ENCODE data around the gene ABCB1. TPM values are rescaled to one million over a fixed set of nuclear protein-coding genes. Genes with fewer than 3 reads are reported as not detected.

ABCB1 gene
- total RNA-seq = 1 to 10 TPM; 4.7 to 5.4 TPM

DNA sequence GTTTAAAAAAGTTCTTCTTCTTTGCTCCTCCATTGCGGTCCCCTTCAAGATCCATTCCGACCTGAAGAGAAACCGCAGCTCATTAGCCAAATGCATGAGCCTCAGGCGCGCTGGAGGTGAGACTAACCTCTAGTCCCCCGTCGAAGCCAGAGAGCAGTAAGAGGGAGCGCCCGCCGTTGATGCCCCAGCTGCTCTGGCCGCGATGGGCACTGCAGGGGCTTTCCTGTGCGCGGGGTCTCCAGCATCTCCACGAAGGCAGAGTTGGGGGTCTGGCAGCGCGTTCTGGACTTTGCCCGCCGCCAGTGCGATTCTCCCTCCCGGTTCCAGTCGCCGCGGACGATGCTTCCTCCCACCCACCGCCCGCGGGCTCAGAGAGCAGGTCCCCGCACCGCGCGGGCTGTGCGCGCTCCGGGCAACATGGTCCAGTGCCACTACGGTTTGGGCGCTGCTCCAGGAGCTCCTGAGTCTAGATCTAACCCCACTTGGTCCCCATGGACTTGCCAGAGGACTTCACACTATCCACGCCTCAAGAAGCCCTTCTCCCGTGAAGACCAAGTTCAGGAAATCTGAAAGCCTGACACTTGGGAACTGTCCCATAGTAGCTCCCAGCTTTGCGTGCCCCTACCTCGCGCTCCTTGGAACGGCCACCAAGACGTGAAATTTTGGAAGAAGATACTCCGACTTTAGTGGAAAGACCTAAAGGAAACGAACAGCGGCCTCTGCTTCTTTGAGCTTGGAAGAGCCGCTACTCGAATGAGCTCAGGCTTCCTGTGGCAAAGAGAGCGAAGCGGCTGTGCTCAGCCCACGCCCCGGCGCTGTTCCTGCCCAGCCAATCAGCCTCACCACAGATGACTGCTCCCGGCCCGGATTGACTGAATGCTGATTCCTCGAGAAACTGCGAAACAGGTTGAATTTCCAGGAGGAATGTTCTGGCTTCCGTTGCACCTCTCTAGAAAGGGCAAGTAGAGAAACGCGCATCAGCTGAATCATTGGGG lies at the start of gene ABCB1:
TSS of gene ABCB1 (minus strand) at position 755 of the 995 bp plus-strand sequence. CDS start at position 55, 700 bp downstream.
- DNase-seq = peak; percentile 61

DNA sequence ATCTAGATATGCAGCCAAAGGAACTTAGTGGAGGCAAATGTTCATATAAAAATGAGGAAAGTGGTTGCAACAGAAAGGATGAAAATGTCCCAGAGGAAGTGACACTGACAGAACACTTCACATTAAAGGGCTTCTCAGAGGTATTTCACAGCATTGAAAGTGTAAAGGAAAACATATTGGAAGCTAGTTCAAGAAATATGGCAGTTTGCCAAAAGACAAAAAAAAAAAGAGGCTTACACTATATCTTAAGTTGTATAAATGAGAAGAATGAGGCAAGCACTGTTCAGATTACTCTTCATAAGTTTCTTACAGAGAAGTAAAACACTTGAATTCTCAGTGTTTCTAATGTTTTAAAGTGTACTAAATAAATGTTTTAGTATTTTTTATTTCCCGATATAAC lies 47.6 kb upstream of the ABCB1 start:
- Mint-ChIP-seq H3K27ac (no peak overlapping the region), H3K4me1 (ENCODE audit: low read depth) (no peaks in the 10 kb centered on the region), H3K4me3 (no peak overlapping the region), H3K36me3 (no peaks in the 10 kb centered on the region), H3K27me3 (no peaks in the 10 kb centered on the region), H3K9me3 (no peaks in the 10 kb centered on the region)
- POLR2A ChIA-PET = no interaction called here
- intact Hi-C loops (cut with micrococcal nuclease) = no loop called here
- CTCF ChIA-PET = no interaction called here
- DNase-seq = no peak

More for the DNA sequence above, at the start of gene ABCB1:
- no peaks in the 10 kb centered on the region for H3K36me3 Mint-ChIP-seq
- POLR2A ChIA-PET = interaction anchor here (1.2 kb wide), 1 partner anchor 27 kb away, joined by 5 read pairs; no protein-coding TSS in a partner anchor
- CTCF ChIA-PET = interaction anchor here (1.1 kb wide), 1 partner anchor 29 kb away, joined by 3 read pairs; no protein-coding TSS in a partner anchor
- peaks cover 38% of the 10 kb centered on the region for H3K27me3 Mint-ChIP-seq
- no peaks in the 10 kb centered on the region for H3K9me3 Mint-ChIP-seq
- intact Hi-C loops (cut with micrococcal nuclease) = loop anchor here (1.0 kb wide), 3 partner anchors 26 to 276 kb away; partner anchors contain the start of genes DBF4, RUNDC3B and SLC25A40
- H3K4me3 Mint-ChIP-seq = peak within 1 kb of the TSS; percentile 79
- peaks cover 22% of the 10 kb centered on the region for H3K4me1 Mint-ChIP-seq (ENCODE audit: low read depth)
- H3K27ac Mint-ChIP-seq = peak within 1 kb of the TSS; percentile 19

DNA sequence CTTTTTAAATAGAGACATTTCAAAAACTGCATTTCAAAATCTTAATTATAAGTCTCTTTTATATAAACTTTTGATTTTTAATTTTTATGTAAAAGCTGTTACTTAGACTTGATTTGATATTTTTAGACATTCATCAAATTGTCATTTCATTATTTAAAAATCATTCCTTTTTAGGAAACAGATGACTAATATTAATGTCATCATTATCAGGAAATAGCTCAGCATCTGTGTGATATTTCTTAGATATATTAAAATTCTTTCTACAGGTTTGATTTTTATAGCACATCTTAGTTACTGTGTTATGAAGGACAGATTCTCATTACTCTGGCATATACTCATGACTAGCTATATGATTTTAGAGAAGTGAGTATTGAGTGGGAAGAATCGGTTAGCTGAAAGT lies 44.8 kb upstream of the ABCB1 start:
- H3K4me3 Mint-ChIP-seq = no peak overlapping the region
- no peaks in the 10 kb centered on the region for H3K27me3 Mint-ChIP-seq
- H3K9me3 Mint-ChIP-seq = no peaks in the 10 kb centered on the region
- no peak for DNase-seq
- no peak overlapping the region for H3K27ac Mint-ChIP-seq
- CTCF ChIA-PET = interaction anchor here (0.9 kb wide), 1 partner anchor 18 kb away, joined by 3 read pairs; the partner anchor contains the start of gene RUNDC3B
- H3K4me1 Mint-ChIP-seq (ENCODE audit: low read depth) = no peaks in the 10 kb centered on the region
- POLR2A ChIA-PET = no interaction called here
- intact Hi-C loops (cut with micrococcal nuclease) = no loop called here
- no peaks in the 10 kb centered on the region for H3K36me3 Mint-ChIP-seq

DNA sequence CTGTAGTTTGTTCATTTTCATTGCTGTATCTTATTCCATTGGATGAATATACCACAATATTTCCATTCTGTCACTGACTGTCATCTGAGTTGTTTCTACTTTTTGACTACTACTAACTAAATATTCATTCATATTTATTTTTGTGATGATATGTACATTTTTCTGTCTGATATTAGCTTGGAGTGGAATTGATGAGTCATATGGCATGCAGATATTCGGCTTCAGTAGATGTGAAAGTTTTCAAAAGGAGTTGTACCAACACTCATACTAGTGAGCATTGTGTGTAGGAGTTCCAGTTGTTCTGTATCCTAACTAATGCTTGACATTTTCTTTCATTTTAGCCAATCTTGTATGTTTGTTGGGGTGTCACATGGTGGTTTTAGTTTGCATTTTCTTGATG lies 35.2 kb upstream of the ABCB1 start:
- Mint-ChIP-seq H3K9me3 (peaks cover 11% of the 10 kb centered on the region), H3K4me1 (ENCODE audit: low read depth) (no peaks in the 10 kb centered on the region), H3K27ac (no peak overlapping the region), H3K4me3 (no peak overlapping the region), H3K27me3 (peaks cover 4% of the 10 kb centered on the region), H3K36me3 (peaks cover 2% of the 10 kb centered on the region)
- no peak for DNase-seq
- CTCF ChIA-PET = no interaction called here
- intact Hi-C loops (cut with micrococcal nuclease) = no loop called here
- POLR2A ChIA-PET = no interaction called here

DNA sequence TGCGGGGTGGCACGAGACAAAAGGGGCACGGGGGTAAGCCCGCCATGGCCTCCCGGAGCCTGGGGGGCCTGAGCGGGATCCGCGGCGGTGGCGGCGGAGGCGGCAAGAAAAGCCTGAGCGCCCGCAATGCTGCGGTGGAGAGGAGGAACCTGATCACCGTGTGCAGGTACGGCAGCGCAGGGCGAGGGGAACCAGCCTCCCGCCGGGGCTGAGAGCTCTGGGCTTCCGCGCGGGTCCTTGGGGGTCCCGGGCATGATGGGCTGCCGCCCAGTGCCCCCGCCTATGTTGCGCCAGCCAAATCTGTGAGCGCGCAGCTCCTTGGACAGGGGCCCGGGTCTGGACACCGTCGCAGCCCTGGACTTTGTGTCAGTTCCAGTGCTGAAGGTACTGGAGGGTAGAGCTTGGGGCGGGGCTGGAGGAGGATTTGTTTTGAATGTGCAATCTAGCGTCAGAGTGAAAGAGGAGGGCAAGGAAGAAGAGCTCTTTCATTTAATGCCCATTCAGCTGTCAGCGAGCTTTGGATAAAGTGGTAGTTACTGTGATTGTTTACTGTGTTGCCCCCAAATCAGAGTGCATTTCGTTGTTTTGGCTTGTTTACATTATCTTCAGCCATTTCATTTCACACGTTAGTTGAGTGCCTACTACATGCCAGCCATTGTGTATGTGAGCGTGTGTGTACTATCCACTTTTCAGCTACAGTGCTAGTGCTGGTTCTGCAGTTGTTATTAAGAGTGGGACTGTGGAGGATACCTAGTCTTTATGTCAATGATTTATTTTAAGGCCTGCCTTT lies 28.3 kb upstream of the ABCB1 start:
- POLR2A ChIA-PET = interaction anchor here (0.7 kb wide), 1 partner anchor 90 kb away, joined by 3 read pairs; no protein-coding TSS in a partner anchor
- intact Hi-C loops (cut with micrococcal nuclease) = loop anchor here (1.0 to 10.0 kb wide), 5 partner anchors 29 to 486 kb away; partner anchors contain the start of genes ABCB1, CROT, DBF4 and SLC25A40
- CTCF ChIA-PET = interaction anchor here (1.1 kb wide), 1 partner anchor 9 kb away, joined by 4 read pairs; no protein-coding TSS in a partner anchor
- DNase-seq = peak; percentile 35
- H3K4me3 Mint-ChIP-seq = peak overlapping the region; percentile 74
- peaks cover 9% of the 10 kb centered on the region for H3K4me1 Mint-ChIP-seq (ENCODE audit: low read depth)
- H3K9me3 Mint-ChIP-seq = no peaks in the 10 kb centered on the region
- peaks cover 14% of the 10 kb centered on the region for H3K27me3 Mint-ChIP-seq
- no peaks in the 10 kb centered on the region for H3K36me3 Mint-ChIP-seq
- H3K27ac Mint-ChIP-seq = no peak overlapping the region

DNA sequence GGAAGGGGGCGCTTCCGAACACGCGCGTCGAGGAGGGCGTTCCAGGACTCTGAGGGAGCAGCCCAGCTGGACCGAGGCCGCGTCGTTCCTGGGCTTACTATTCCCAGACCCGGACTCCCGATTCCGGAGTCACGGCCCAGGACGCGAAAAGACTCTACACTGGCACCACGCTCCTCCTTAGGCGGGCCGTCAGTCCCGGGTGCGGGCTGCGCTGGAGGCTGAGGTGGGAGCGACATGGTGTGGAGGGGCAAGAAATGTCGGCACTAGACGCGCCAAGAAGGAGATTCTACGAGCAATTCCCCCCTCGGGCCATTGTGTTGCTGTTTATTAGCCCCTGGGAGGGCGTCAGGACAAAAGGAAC lies 26.9 kb upstream of the ABCB1 start:
- POLR2A ChIA-PET = interaction anchor here (1.2 kb wide), 1 partner anchor 28 kb away, joined by 5 read pairs; no protein-coding TSS in a partner anchor
- peaks cover 12% of the 10 kb centered on the region for H3K27me3 Mint-ChIP-seq

DNA sequence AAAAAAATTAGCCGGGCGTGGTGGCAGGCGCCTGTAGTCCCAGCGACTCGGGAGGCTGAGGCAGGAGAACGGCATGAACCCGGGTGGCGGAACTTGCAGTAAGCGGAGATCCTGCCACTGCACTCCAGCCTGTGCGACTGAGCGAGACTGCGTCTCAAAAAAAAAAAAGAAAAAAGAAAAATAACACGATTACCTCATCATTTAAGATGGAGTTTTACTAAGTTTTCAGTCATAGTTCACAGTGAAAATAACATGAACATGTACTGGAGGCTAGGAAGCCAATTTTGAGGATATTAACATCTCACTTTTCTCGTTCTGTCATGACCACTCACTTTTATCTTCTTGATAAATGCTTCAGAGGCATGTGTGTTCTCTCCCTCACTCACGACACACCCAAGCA lies 24.4 kb upstream of the ABCB1 start:
- intact Hi-C loops (cut with micrococcal nuclease) = loop anchor here (10.0 kb wide), 2 partner anchors 280 to 490 kb away; partner anchors contain the start of gene CROT
- peaks cover 9% of the 10 kb centered on the region for H3K4me1 Mint-ChIP-seq (ENCODE audit: low read depth)
- no peak for DNase-seq
- ChIA-PET CTCF (no interaction called here), POLR2A (no interaction called here)
- H3K27ac Mint-ChIP-seq = no peak overlapping the region
- no peaks in the 10 kb centered on the region for H3K36me3 Mint-ChIP-seq
- H3K4me3 Mint-ChIP-seq = no peak overlapping the region
- H3K9me3 Mint-ChIP-seq = no peaks in the 10 kb centered on the region
- peaks cover 12% of the 10 kb centered on the region for H3K27me3 Mint-ChIP-seq

More for the DNA sequence above, 26.9 kb upstream of the ABCB1 start:
- peaks cover 9% of the 10 kb centered on the region for H3K4me1 Mint-ChIP-seq (ENCODE audit: low read depth)
- H3K27ac Mint-ChIP-seq = no peak overlapping the region
- intact Hi-C loops (cut with micrococcal nuclease) = loop anchor here (10.0 kb wide), 2 partner anchors 283 to 487 kb away; partner anchors contain the start of gene CROT
- peak overlapping the region; percentile 74 for H3K4me3 Mint-ChIP-seq
- DNase-seq = no peak
- H3K36me3 Mint-ChIP-seq = no peaks in the 10 kb centered on the region
- no peaks in the 10 kb centered on the region for H3K9me3 Mint-ChIP-seq
- CTCF ChIA-PET = interaction anchor here (1.0 kb wide), 1 partner anchor 18 kb away, joined by 3 read pairs; no protein-coding TSS in a partner anchor

DNA sequence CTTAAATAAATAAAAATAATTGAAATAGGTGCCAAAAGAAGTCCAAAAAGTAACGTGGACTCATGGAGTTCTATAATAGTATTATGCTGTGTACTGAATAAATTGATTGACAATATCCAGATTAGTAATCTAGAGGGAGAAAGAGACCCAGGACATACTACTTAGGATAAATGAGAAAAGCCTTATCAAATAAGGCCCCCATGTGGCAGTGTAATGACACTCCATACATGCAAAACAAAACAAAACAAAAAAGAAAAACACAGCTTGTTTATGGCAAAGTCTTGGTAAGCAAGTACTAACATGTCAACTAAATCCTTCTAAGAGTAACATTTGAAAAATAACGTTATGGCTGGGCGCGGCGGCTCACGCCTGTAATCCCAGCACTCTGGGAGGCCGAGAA lies 23.9 kb upstream of the ABCB1 start:
- DNase-seq = no peak
- H3K4me1 Mint-ChIP-seq (ENCODE audit: low read depth) = peaks cover 9% of the 10 kb centered on the region
- H3K27me3 Mint-ChIP-seq = peaks cover 11% of the 10 kb centered on the region
- POLR2A ChIA-PET = no interaction called here
- no peak overlapping the region for H3K4me3 Mint-ChIP-seq
- no peaks in the 10 kb centered on the region for H3K9me3 Mint-ChIP-seq
- H3K27ac Mint-ChIP-seq = no peak overlapping the region
- CTCF ChIA-PET = no interaction called here
- intact Hi-C loops (cut with micrococcal nuclease) = loop anchor here (10.0 kb wide), 2 partner anchors 280 to 490 kb away; partner anchors contain the start of gene CROT
- H3K36me3 Mint-ChIP-seq = no peaks in the 10 kb centered on the region

DNA sequence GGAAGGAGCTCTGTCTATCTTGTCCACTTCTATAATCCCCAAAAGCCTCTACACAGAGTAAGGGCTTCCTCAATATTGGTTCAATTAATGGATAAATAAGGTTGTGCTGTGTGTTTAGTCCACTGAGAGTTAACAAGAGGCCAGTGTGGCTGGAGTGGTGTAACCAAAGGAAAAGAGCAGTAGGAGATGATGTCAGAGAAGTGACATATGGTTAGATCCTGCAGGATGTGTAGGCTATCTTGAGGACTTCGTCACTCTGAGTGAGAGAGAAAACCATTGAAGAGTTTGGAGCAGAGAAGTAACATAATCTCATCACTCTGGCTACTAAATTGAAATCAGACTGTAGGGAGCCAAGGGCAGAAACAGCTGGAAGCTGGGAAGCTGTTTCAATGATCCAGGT lies 14.5 kb upstream of the ABCB1 start:
- CTCF ChIA-PET = interaction anchor here (0.7 kb wide), 1 partner anchor 139 kb away, joined by 3 read pairs; no protein-coding TSS in a partner anchor
- POLR2A ChIA-PET = no interaction called here
- H3K27ac Mint-ChIP-seq = no peak overlapping the region
- no peak for DNase-seq
- H3K36me3 Mint-ChIP-seq = no peaks in the 10 kb centered on the region
- H3K4me1 Mint-ChIP-seq (ENCODE audit: low read depth) = no peaks in the 10 kb centered on the region
- no peak overlapping the region for H3K4me3 Mint-ChIP-seq
- H3K9me3 Mint-ChIP-seq = no peaks in the 10 kb centered on the region
- intact Hi-C loops (cut with micrococcal nuclease) = no loop called here
- H3K27me3 Mint-ChIP-seq = peaks cover 16% of the 10 kb centered on the region

DNA sequence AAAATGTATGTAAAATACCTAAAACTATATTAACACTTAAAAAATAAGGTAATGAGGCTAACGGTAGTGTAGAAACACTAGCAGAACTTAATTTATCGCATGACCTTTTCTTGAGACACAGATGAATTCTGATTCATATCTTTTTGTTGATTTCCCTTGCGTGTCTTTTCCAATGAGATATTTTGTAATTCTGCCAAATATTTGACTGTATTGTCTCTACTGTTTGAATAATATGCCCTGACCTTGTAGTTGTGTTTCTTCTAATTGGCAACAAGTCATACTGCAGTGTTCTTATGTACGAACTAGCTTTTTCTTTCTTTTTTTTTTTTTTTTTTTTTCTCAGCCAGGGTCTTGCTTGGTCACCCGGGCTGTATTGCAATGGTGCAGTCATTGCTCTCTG lies 9.2 kb upstream of the ABCB1 start:
- Mint-ChIP-seq H3K9me3 (no peaks in the 10 kb centered on the region), H3K4me1 (ENCODE audit: low read depth) (no peaks in the 10 kb centered on the region), H3K27me3 (peaks cover 13% of the 10 kb centered on the region), H3K4me3 (no peak overlapping the region), H3K36me3 (no peaks in the 10 kb centered on the region), H3K27ac (no peak overlapping the region)
- intact Hi-C loops (cut with micrococcal nuclease) = no loop called here
- DNase-seq = no peak
- ChIA-PET POLR2A (no interaction called here), CTCF (no interaction called here)

DNA sequence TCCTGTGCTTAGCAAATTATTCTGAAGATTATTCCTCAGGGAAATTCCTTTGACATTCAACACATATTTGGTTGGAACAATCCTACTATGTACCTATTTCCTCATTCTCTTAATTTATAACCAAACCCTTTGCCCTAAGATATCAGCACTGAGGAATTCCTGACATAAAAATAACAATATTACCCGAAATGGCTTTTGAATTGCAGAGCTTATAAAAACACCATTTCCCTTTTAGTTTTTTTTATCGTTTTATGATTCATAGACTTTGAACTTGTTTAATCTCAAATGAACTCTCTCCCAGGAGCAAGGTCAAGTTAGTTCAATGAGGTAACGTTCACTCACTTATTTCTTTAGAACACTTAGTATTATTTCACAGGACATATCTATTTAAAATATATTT lies 7.7 kb upstream of the ABCB1 start:
- H3K4me1 Mint-ChIP-seq (ENCODE audit: low read depth) = no peaks in the 10 kb centered on the region
- POLR2A ChIA-PET = no interaction called here
- no peak overlapping the region for H3K27ac Mint-ChIP-seq
- no peak for DNase-seq
- CTCF ChIA-PET = no interaction called here
- intact Hi-C loops (cut with micrococcal nuclease) = no loop called here
- H3K9me3 Mint-ChIP-seq = no peaks in the 10 kb centered on the region
- no peaks in the 10 kb centered on the region for H3K36me3 Mint-ChIP-seq
- H3K4me3 Mint-ChIP-seq = no peak overlapping the region
- peaks cover 16% of the 10 kb centered on the region for H3K27me3 Mint-ChIP-seq

DNA sequence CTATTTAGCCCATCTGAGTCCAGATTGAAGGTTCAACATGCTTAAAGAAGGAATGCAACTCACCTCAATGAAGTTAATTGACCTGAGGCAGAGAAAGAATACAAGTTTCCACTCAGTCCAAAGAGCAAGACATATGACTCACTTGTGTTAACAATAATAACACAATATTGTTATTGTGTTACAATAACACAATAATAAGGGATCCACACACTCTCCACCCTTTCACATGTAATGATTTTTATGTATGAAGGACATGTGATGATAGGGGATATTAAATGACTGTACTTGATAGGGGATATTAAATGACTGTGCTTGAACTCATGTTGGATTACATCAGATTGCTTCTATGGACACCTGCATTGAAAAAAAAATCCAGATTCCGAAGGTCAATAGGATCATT lies 3.6 kb upstream of the ABCB1 start:
- peaks cover 13% of the 10 kb centered on the region for H3K4me1 Mint-ChIP-seq (ENCODE audit: low read depth)
- ChIA-PET POLR2A (no interaction called here), CTCF (no interaction called here)
- no peak overlapping the region for H3K27ac Mint-ChIP-seq
- H3K27me3 Mint-ChIP-seq = peaks cover 27% of the 10 kb centered on the region
- no peaks in the 10 kb centered on the region for H3K36me3 Mint-ChIP-seq
- DNase-seq = no peak
- intact Hi-C loops (cut with micrococcal nuclease) = no loop called here
- no peak overlapping the region for H3K4me3 Mint-ChIP-seq
- H3K9me3 Mint-ChIP-seq = no peaks in the 10 kb centered on the region

Measured in activated CD4-positive, alpha-beta memory T cell treated with anti-CD3 and anti-CD28 coated beads for 36 hours (primary cell).